HAP-1 (cell line): ENCODE results near the gene CALCB.
"Not testable (repeated sequence)": the region's sequence is repeated elsewhere in the genome, so short reads cannot be mapped to it uniquely, and the experiment has no call there.

Experiments used
- DNase-seq, 2 experiments: peaks; one replicate each; pipeline ENCODE4 v3.0.0-alpha.2; 2016 to 2020; ENCODE audit warnings: low spot score in 2 of 2
- H3K27me3 ChIP-seq: fragments of 250-450 bp; sonication (Bioruptor Pico); 2 replicates; pipeline ENCODE4 v1.5.1; 2020; ENCODE audit warnings: low read depth, mild to moderate bottlenecking, moderate library complexity
- H3K36me3 ChIP-seq: fragments of 250-450 bp; sonication (Bioruptor Pico); replicated peaks from 2 replicates; pipeline ENCODE4 v1.5.1; 2020; ENCODE audit warnings: mild to moderate bottlenecking
- H3K4me1 ChIP-seq: fragments of 250-450 bp; sonication (Bioruptor Pico); 2 replicates; pipeline ENCODE4 v1.5.1; 2020; ENCODE audit warnings: mild to moderate bottlenecking
- H3K4me3 ChIP-seq: fragments of 250-450 bp; sonication (Bioruptor Pico); 2 replicates; pipeline ENCODE4 v1.5.1; 2020; ENCODE audit warnings: mild to moderate bottlenecking, moderate library complexity
- H3K9me3 ChIP-seq: fragments of 250-450 bp; sonication (Bioruptor Pico); 2 replicates; pipeline ENCODE4 v1.5.1; 2020; ENCODE audit warnings: mild to moderate bottlenecking, moderate library complexity
- in situ Hi-C: fragments of 300-500 bp; cut with MboI; formaldehyde crosslinking; loops from 3 replicates; pipeline ENCODE4 v1.14.3; 2020; ENCODE audit warnings: low sequenced_read_pairs, inconsistent platforms, mixed read lengths

The CALCB gene

GRCh38 chr11:15073361-15074205 is at the start of gene CALCB:
Gene CALCB (plus strand): TSS chr11:15073593. CDS start chr11:15074719, 1,126 bp downstream.
- in situ Hi-C loops, result no loop called here
- Histone ChIP-seq H3K27me3 (no peaks in the 10 kb centered on the region), H3K4me1 (no peaks in the 10 kb centered on the region), H3K4me3 (no peak within 1 kb of the TSS), H3K9me3 (no peaks in the 10 kb centered on the region), H3K36me3 (no peaks in the 10 kb centered on the region)
- DNase-seq, result no peak

- in situ Hi-C loops, result no loop called here
- no peaks in the 10 kb centered on the region for H3K36me3 ChIP-seq
- H3K4me1 ChIP-seq, result no peaks in the 10 kb centered on the region
- no peaks in the 10 kb centered on the region for H3K9me3 ChIP-seq
- no peaks in the 10 kb centered on the region for H3K27me3 ChIP-seq
- DNase-seq, result no peak
- no peak overlapping the region for H3K4me3 ChIP-seq
Observed at GRCh38 chr11:15027011-15027410, 46.4 kb upstream of the CALCB start.

GRCh38 chr11:15027956-15028355 is 45.4 kb upstream of the CALCB start:
- Histone ChIP-seq H3K27me3 (no peaks in the 10 kb centered on the region), H3K4me3 (no peak overlapping the region), H3K4me1 (no peaks in the 10 kb centered on the region), H3K9me3 (no peaks in the 10 kb centered on the region), H3K36me3 (no peaks in the 10 kb centered on the region)
- in situ Hi-C loops, result no loop called here
- DNase-seq, result no peak

- DNase-seq, result no peak
- Histone ChIP-seq H3K4me1 (no peaks in the 10 kb centered on the region), H3K4me3 (no peak overlapping the region), H3K27me3 (no peaks in the 10 kb centered on the region), H3K36me3 (no peaks in the 10 kb centered on the region), H3K9me3 (no peaks in the 10 kb centered on the region)
- in situ Hi-C loops, result no loop called here
Observed at GRCh38 chr11:15028379-15028778, 45.0 kb upstream of the CALCB start.

GRCh38 chr11:15031945-15032344 is 41.4 kb upstream of the CALCB start:
- H3K36me3 ChIP-seq, DNase-seq, in situ Hi-C loops, H3K27me3 ChIP-seq, H3K4me3 ChIP-seq, H3K9me3 ChIP-seq, H3K4me1 ChIP-seq: not testable (repeated sequence)

GRCh38 chr11:15034687-15035267 is 38.6 kb upstream of the CALCB start:
- no peaks in the 10 kb centered on the region for H3K27me3 ChIP-seq
- no peak for DNase-seq
- H3K4me3 ChIP-seq, result no peak overlapping the region
- no peaks in the 10 kb centered on the region for H3K36me3 ChIP-seq
- H3K4me1 ChIP-seq, result no peaks in the 10 kb centered on the region
- in situ Hi-C loops, result no loop called here
- H3K9me3 ChIP-seq, result no peaks in the 10 kb centered on the region

GRCh38 chr11:15035283-15035682 is 38.1 kb upstream of the CALCB start:
- H3K4me3 ChIP-seq, result no peak overlapping the region
- H3K9me3 ChIP-seq, result no peaks in the 10 kb centered on the region
- no peaks in the 10 kb centered on the region for H3K4me1 ChIP-seq
- in situ Hi-C loops, result no loop called here
- no peaks in the 10 kb centered on the region for H3K36me3 ChIP-seq
- no peak for DNase-seq
- peaks cover 3% of the 10 kb centered on the region; the same call in 1 of the 2 replicates for H3K27me3 ChIP-seq

- H3K27me3 ChIP-seq, result peaks cover 6% of the 10 kb centered on the region; the same call in 1 of the 2 replicates
- H3K36me3 ChIP-seq, result no peaks in the 10 kb centered on the region
- H3K9me3 ChIP-seq, result no peaks in the 10 kb centered on the region
- DNase-seq, result no peak
- H3K4me3 ChIP-seq, result no peak overlapping the region
- in situ Hi-C loops, result no loop called here
- H3K4me1 ChIP-seq, result no peaks in the 10 kb centered on the region
Observed at GRCh38 chr11:15038963-15039362, 34.4 kb upstream of the CALCB start.

- no peaks in the 10 kb centered on the region for H3K4me1 ChIP-seq
- in situ Hi-C loops, result no loop called here
- H3K36me3 ChIP-seq, result no peaks in the 10 kb centered on the region
- H3K9me3 ChIP-seq, result no peaks in the 10 kb centered on the region
- H3K27me3 ChIP-seq, result peaks cover 4% of the 10 kb centered on the region; the same call in 1 of the 2 replicates
- H3K4me3 ChIP-seq, result no peak overlapping the region
- no peak for DNase-seq
Observed at GRCh38 chr11:15045209-15045608, 28.2 kb upstream of the CALCB start.

GRCh38 chr11:15045891-15046290 is 27.5 kb upstream of the CALCB start:
- no peak overlapping the region for H3K4me3 ChIP-seq
- in situ Hi-C loops, result no loop called here
- H3K4me1 ChIP-seq, result no peaks in the 10 kb centered on the region
- no peaks in the 10 kb centered on the region for H3K36me3 ChIP-seq
- H3K9me3 ChIP-seq, result no peaks in the 10 kb centered on the region
- no peak for DNase-seq
- no peaks in the 10 kb centered on the region for H3K27me3 ChIP-seq

- DNase-seq, H3K9me3 ChIP-seq, in situ Hi-C loops, H3K36me3 ChIP-seq, H3K4me1 ChIP-seq, H3K27me3 ChIP-seq, H3K4me3 ChIP-seq: not testable (repeated sequence)
Observed at GRCh38 chr11:15046673-15047072, 26.7 kb upstream of the CALCB start.

GRCh38 chr11:15048616-15049015 is 24.8 kb upstream of the CALCB start:
- no peaks in the 10 kb centered on the region for H3K9me3 ChIP-seq
- H3K27me3 ChIP-seq, result no peaks in the 10 kb centered on the region
- in situ Hi-C loops, result no loop called here
- no peaks in the 10 kb centered on the region for H3K36me3 ChIP-seq
- no peaks in the 10 kb centered on the region for H3K4me1 ChIP-seq
- DNase-seq, result no peak
- no peak overlapping the region for H3K4me3 ChIP-seq

- Histone ChIP-seq H3K4me1 (no peaks in the 10 kb centered on the region), H3K9me3 (no peaks in the 10 kb centered on the region), H3K27me3 (no peaks in the 10 kb centered on the region), H3K4me3 (no peak overlapping the region), H3K36me3 (no peaks in the 10 kb centered on the region)
- in situ Hi-C loops, result no loop called here
- DNase-seq, result no peak
Observed at GRCh38 chr11:15053191-15053685, 20.2 kb upstream of the CALCB start.

GRCh38 chr11:15055620-15056356 is 17.6 kb upstream of the CALCB start:
- Histone ChIP-seq H3K4me3 (no peak overlapping the region), H3K27me3 (no peaks in the 10 kb centered on the region), H3K9me3 (no peaks in the 10 kb centered on the region), H3K4me1 (no peaks in the 10 kb centered on the region), H3K36me3 (no peaks in the 10 kb centered on the region)
- DNase-seq, result no peak
- in situ Hi-C loops, result no loop called here
